DOHH2 (cell line): ENCODE data around the gene ZBTB4.

Experiments used
- H3F3A ChIP-seq: fragments of 200-600 bp; sonication (generic), shearing (Covaris generic); 2 replicates; pipeline ENCODE4 v1.6.0; 2016; ENCODE audit warnings: antibody characterized with exemption, mild to moderate bottlenecking; ENCODE audit not compliant: control insufficient read depth, insufficient read depth
- H3K27ac ChIP-seq: fragments of 200-600 bp; sonication (generic); 2 replicates; pipeline ENCODE4 v1.5.1; 2014; ENCODE audit warnings: low read depth, mild to moderate bottlenecking, low read length, moderate library complexity
- H3K27me3 ChIP-seq: fragments of 200-600 bp; sonication (generic); 2 replicates; pipeline ENCODE4 v1.6.1; 2014; ENCODE audit warnings: mild to moderate bottlenecking, low read length, mixed read lengths; ENCODE audit not compliant: control insufficient read depth
- H3K36me3 ChIP-seq: fragments of 200-600 bp; sonication (generic); 2 replicates; pipeline ENCODE4 v1.6.1; 2014; ENCODE audit warnings: mild to moderate bottlenecking, low read length, moderate library complexity, mixed read lengths; ENCODE audit not compliant: control insufficient read depth
- H3K4me1 ChIP-seq: fragments of 200-600 bp; sonication (generic); 2 replicates; pipeline ENCODE4 v1.6.1; 2014; ENCODE audit warnings: mild to moderate bottlenecking, low read length, mixed read lengths; ENCODE audit not compliant: control insufficient read depth
- H3K4me2 ChIP-seq: fragments of 200-600 bp; sonication (generic); 2 replicates; pipeline ENCODE4 v1.6.0; 2014; ENCODE audit warnings: mild to moderate bottlenecking, low read length, moderate library complexity
- H3K4me3 ChIP-seq: fragments of 200-600 bp; sonication (generic); 2 replicates; pipeline ENCODE4 v1.5.1; 2014; ENCODE audit warnings: mild to moderate bottlenecking, low read length, mixed read lengths
- H3K79me2 ChIP-seq: fragments of 200-600 bp; sonication (generic); 2 replicates; pipeline ENCODE4 v1.6.1; 2014; ENCODE audit warnings: mild to moderate bottlenecking, low read length, mixed read lengths; ENCODE audit not compliant: control insufficient read depth
- H3K9me2 ChIP-seq: fragments of 200-600 bp; sonication (generic); replicated peaks from 2 replicates; pipeline ENCODE4 v1.6.1; 2014; ENCODE audit warnings: mild to moderate bottlenecking, low read length, mixed read lengths; ENCODE audit not compliant: control insufficient read depth
- H3K9me3 ChIP-seq: fragments of 200-600 bp; sonication (generic); 2 replicates; pipeline ENCODE4 v1.6.1; 2014; ENCODE audit warnings: antibody characterized with exemption, low read length, mixed read lengths; ENCODE audit not compliant: control insufficient read depth, insufficient read depth
- H4K20me1 ChIP-seq: fragments of 200-600 bp; sonication (generic); 2 replicates; pipeline ENCODE4 v1.6.0; 2014; ENCODE audit warnings: low read depth, mild to moderate bottlenecking, antibody characterized with exemption, low read length, moderate library complexity; ENCODE audit not compliant: control insufficient read depth, insufficient read depth
- EZH2phosphoT487 ChIP-seq: fragments of 200-600 bp; sonication (generic); IDR thresholded peaks from 2 replicates; pipeline ENCODE4 v1.6.1; 2017; ENCODE audit warnings: borderline replicate concordance, mild to moderate bottlenecking, antibody characterized with exemption, low read length, moderate library complexity, mixed read lengths
- TF ChIP-seq, protein P1 (sequence below): fragments of 200-600 bp; sonication (generic); IDR thresholded peaks from one replicate; pipeline ENCODE4 v1.5.1; 2014; ENCODE audit warnings: antibody characterized with exemption, mild to moderate bottlenecking, low read depth, low read length; ENCODE audit not compliant: poor library complexity, severe bottlenecking

Gene ZBTB4

DNA sequence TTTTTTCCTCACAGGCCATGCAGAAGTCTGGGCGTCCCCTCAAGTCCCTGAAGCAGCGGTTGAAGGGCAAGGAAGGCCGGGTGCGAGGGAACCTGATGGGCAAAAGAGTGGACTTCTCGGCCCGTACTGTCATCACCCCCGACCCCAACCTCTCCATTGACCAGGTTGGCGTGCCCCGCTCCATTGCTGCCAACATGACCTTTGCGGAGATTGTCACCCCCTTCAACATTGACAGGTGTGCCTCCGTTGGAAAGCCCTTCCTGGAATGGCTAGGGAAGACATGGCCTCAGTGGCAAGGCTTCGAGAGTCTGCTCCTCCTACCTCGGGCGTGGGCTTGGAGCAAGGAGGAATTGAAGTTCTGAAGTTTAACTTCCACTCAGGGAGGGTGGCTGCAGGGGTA is 18.2 kb upstream of the ZBTB4 start:
- H3K27ac ChIP-seq: no peak overlapping the region
- H3K4me2 ChIP-seq: no peak overlapping the region
- H3K27me3 ChIP-seq: no peaks in the 10 kb centered on the region
- peaks cover 7% of the 10 kb centered on the region; the same call in 1 of the 2 replicates for H4K20me1 ChIP-seq
- H3K36me3 ChIP-seq: peaks cover 89% of the 10 kb centered on the region
- no peaks in the 10 kb centered on the region for H3K4me1 ChIP-seq
- H3K79me2 ChIP-seq: peaks cover 35% of the 10 kb centered on the region
- H3K4me3 ChIP-seq: no peak overlapping the region
- TF ChIP-seq, protein P1, sequence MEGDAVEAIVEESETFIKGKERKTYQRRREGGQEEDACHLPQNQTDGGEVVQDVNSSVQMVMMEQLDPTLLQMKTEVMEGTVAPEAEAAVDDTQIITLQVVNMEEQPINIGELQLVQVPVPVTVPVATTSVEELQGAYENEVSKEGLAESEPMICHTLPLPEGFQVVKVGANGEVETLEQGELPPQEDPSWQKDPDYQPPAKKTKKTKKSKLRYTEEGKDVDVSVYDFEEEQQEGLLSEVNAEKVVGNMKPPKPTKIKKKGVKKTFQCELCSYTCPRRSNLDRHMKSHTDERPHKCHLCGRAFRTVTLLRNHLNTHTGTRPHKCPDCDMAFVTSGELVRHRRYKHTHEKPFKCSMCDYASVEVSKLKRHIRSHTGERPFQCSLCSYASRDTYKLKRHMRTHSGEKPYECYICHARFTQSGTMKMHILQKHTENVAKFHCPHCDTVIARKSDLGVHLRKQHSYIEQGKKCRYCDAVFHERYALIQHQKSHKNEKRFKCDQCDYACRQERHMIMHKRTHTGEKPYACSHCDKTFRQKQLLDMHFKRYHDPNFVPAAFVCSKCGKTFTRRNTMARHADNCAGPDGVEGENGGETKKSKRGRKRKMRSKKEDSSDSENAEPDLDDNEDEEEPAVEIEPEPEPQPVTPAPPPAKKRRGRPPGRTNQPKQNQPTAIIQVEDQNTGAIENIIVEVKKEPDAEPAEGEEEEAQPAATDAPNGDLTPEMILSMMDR: no peak
- no peak for TF ChIP-seq EZH2phosphoT487
- no peaks in the 10 kb centered on the region for H3F3A ChIP-seq
- H3K9me2 ChIP-seq: no peaks in the 10 kb centered on the region
- no peaks in the 10 kb centered on the region for H3K9me3 ChIP-seq

- no peak overlapping the region for H3K4me2 ChIP-seq
- no peak overlapping the region for H3K27ac ChIP-seq
- H3K9me2 ChIP-seq: no peaks in the 10 kb centered on the region
- peaks cover 7% of the 10 kb centered on the region; the same call in 1 of the 2 replicates for H4K20me1 ChIP-seq
- peaks cover 87% of the 10 kb centered on the region for H3K36me3 ChIP-seq
- no peak for TF ChIP-seq EZH2phosphoT487
- TF ChIP-seq, protein P1: no peak
- no peaks in the 10 kb centered on the region for H3K9me3 ChIP-seq
- peaks cover 39% of the 10 kb centered on the region for H3K79me2 ChIP-seq
- no peaks in the 10 kb centered on the region for H3K4me1 ChIP-seq
- no peaks in the 10 kb centered on the region for H3K27me3 ChIP-seq
- no peaks in the 10 kb centered on the region for H3F3A ChIP-seq
- no peak overlapping the region for H3K4me3 ChIP-seq
These were observed 17.8 kb upstream of the ZBTB4 start for GRCh38 chr17:7497228-7497627.

- peaks cover 45% of the 10 kb centered on the region for H3K79me2 ChIP-seq
- H3K27me3 ChIP-seq: no peaks in the 10 kb centered on the region
- no peak overlapping the region for H3K4me2 ChIP-seq
- no peaks in the 10 kb centered on the region for H3F3A ChIP-seq
- H3K27ac ChIP-seq: no peak overlapping the region
- H3K4me3 ChIP-seq: no peak overlapping the region
- peaks cover 12% of the 10 kb centered on the region for H4K20me1 ChIP-seq
- TF ChIP-seq EZH2phosphoT487: no peak
- TF ChIP-seq, protein P1: no peak
- H3K9me2 ChIP-seq: no peaks in the 10 kb centered on the region
- no peaks in the 10 kb centered on the region for H3K4me1 ChIP-seq
- H3K9me3 ChIP-seq: no peaks in the 10 kb centered on the region
- H3K36me3 ChIP-seq: peaks cover 86% of the 10 kb centered on the region
These were observed 17.2 kb upstream of the ZBTB4 start for GRCh38 chr17:7496470-7497183.
